Measurements from ENCODE around the gene ZNF3. TPM values are rescaled to one million over a fixed set of nuclear protein-coding genes. Genes with fewer than 3 reads are reported as not detected.
A peak's percentile ranks its signal among the peaks of the same experiment; 100 is the strongest.

Gene ZNF3
- total and polyA plus RNA-seq, 9 of the 15 experiments (the other 6 are each of a cell fraction or from before 2014, with no cell fraction given) = 30.0 to 64.9 (median 51.5) TPM

DNA sequence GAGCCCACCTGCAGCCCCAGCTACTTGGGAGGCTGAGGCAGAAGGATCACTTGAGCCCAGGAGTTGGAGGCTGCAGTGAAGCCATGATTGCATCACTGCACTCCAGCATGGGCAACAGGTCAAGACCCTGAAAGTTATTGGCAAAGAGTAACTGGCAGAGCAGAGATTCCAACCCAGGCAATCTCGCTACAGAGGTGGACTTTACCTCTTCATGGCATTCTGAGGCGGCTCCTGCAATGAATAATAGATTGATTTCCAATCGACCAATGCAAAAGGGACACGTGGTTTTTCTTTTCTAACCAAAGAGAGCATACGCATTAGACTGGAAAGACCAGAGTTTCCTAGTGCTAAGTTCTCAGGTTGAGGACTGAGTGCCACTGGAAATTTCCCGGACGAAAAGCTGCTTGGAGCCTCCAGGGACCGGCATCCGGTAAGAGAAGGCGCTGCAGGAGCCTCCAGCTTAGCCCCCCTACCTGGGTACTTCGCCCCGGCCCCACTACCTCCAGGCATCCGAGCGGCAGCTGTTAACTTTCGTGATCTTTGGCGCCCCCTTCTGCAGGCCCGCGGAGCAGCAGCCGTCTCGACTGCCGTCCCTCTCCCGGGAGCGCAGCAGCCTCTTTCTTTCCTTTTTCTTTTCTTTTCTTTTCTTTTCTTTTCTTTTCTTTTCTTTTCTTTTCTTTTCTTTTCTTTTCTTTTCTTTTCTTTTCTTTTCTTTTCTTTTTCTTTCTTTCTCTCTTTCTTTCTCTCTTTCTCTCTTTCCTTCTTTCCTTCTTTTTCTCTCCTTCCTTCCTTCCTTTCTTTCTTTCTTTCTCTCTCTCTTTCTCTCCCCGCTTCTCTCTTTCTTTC lies 49.3 kb upstream of the ZNF3 start (continued):
- peak; percentile 90 for TF ChIP-seq CEBPB (tag; IDR thresholded peaks at IDR 0.05)
- TF ChIP-seq TGIF2 (CRISPR knock-in tag; IDR thresholded peaks at IDR 0.05) = no peak
- TF ChIP-seq, protein P1, sequence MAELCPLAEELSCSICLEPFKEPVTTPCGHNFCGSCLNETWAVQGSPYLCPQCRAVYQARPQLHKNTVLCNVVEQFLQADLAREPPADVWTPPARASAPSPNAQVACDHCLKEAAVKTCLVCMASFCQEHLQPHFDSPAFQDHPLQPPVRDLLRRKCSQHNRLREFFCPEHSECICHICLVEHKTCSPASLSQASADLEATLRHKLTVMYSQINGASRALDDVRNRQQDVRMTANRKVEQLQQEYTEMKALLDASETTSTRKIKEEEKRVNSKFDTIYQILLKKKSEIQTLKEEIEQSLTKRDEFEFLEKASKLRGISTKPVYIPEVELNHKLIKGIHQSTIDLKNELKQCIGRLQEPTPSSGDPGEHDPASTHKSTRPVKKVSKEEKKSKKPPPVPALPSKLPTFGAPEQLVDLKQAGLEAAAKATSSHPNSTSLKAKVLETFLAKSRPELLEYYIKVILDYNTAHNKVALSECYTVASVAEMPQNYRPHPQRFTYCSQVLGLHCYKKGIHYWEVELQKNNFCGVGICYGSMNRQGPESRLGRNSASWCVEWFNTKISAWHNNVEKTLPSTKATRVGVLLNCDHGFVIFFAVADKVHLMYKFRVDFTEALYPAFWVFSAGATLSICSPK (IDR thresholded peaks at IDR 0.05; ENCODE audit: borderline replicate concordance) = peak; percentile 93; the same call in 1 of the 2 replicates
- no peak for TF ChIP-seq SIN3B (IDR thresholded peaks at IDR 0.05; ENCODE audit: low read depth)
- TF ChIP-seq, protein P2, sequence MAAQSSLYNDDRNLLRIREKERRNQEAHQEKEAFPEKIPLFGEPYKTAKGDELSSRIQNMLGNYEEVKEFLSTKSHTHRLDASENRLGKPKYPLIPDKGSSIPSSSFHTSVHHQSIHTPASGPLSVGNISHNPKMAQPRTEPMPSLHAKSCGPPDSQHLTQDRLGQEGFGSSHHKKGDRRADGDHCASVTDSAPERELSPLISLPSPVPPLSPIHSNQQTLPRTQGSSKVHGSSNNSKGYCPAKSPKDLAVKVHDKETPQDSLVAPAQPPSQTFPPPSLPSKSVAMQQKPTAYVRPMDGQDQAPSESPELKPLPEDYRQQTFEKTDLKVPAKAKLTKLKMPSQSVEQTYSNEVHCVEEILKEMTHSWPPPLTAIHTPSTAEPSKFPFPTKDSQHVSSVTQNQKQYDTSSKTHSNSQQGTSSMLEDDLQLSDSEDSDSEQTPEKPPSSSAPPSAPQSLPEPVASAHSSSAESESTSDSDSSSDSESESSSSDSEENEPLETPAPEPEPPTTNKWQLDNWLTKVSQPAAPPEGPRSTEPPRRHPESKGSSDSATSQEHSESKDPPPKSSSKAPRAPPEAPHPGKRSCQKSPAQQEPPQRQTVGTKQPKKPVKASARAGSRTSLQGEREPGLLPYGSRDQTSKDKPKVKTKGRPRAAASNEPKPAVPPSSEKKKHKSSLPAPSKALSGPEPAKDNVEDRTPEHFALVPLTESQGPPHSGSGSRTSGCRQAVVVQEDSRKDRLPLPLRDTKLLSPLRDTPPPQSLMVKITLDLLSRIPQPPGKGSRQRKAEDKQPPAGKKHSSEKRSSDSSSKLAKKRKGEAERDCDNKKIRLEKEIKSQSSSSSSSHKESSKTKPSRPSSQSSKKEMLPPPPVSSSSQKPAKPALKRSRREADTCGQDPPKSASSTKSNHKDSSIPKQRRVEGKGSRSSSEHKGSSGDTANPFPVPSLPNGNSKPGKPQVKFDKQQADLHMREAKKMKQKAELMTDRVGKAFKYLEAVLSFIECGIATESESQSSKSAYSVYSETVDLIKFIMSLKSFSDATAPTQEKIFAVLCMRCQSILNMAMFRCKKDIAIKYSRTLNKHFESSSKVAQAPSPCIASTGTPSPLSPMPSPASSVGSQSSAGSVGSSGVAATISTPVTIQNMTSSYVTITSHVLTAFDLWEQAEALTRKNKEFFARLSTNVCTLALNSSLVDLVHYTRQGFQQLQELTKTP (IDR thresholded peaks at IDR 0.05; ENCODE audit: low read depth in 1 of 2, partially characterized antibody in 2 of 2) = peak; percentile 44 to 71
- TF ChIP-seq ZBTB7A (IDR thresholded peaks at IDR 0.05; ENCODE audit: borderline replicate concordance, control insufficient read depth, low read depth, low read length) = peak; percentile 88
- TF ChIP-seq MAFF (IDR thresholded peaks at IDR 0.05; ENCODE audit: low read length) = no peak
- TF ChIP-seq, protein P3, sequence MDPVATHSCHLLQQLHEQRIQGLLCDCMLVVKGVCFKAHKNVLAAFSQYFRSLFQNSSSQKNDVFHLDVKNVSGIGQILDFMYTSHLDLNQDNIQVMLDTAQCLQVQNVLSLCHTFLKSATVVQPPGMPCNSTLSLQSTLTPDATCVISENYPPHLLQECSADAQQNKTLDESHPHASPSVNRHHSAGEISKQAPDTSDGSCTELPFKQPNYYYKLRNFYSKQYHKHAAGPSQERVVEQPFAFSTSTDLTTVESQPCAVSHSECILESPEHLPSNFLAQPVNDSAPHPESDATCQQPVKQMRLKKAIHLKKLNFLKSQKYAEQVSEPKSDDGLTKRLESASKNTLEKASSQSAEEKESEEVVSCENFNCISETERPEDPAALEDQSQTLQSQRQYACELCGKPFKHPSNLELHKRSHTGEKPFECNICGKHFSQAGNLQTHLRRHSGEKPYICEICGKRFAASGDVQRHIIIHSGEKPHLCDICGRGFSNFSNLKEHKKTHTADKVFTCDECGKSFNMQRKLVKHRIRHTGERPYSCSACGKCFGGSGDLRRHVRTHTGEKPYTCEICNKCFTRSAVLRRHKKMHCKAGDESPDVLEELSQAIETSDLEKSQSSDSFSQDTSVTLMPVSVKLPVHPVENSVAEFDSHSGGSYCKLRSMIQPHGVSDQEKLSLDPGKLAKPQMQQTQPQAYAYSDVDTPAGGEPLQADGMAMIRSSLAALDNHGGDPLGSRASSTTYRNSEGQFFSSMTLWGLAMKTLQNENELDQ (CRISPR knock-in tag; IDR thresholded peaks at IDR 0.05; ENCODE audit: borderline replicate concordance) = no peak
- TF ChIP-seq, protein P4, sequence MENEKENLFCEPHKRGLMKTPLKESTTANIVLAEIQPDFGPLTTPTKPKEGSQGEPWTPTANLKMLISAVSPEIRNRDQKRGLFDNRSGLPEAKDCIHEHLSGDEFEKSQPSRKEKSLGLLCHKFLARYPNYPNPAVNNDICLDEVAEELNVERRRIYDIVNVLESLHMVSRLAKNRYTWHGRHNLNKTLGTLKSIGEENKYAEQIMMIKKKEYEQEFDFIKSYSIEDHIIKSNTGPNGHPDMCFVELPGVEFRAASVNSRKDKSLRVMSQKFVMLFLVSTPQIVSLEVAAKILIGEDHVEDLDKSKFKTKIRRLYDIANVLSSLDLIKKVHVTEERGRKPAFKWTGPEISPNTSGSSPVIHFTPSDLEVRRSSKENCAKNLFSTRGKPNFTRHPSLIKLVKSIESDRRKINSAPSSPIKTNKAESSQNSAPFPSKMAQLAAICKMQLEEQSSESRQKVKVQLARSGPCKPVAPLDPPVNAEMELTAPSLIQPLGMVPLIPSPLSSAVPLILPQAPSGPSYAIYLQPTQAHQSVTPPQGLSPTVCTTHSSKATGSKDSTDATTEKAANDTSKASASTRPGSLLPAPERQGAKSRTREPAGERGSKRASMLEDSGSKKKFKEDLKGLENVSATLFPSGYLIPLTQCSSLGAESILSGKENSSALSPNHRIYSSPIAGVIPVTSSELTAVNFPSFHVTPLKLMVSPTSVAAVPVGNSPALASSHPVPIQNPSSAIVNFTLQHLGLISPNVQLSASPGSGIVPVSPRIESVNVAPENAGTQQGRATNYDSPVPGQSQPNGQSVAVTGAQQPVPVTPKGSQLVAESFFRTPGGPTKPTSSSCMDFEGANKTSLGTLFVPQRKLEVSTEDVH (IDR thresholded peaks at IDR 0.05; ENCODE audit: low read depth, partially characterized antibody) = peak; percentile 45
- TF ChIP-seq, protein P5, sequence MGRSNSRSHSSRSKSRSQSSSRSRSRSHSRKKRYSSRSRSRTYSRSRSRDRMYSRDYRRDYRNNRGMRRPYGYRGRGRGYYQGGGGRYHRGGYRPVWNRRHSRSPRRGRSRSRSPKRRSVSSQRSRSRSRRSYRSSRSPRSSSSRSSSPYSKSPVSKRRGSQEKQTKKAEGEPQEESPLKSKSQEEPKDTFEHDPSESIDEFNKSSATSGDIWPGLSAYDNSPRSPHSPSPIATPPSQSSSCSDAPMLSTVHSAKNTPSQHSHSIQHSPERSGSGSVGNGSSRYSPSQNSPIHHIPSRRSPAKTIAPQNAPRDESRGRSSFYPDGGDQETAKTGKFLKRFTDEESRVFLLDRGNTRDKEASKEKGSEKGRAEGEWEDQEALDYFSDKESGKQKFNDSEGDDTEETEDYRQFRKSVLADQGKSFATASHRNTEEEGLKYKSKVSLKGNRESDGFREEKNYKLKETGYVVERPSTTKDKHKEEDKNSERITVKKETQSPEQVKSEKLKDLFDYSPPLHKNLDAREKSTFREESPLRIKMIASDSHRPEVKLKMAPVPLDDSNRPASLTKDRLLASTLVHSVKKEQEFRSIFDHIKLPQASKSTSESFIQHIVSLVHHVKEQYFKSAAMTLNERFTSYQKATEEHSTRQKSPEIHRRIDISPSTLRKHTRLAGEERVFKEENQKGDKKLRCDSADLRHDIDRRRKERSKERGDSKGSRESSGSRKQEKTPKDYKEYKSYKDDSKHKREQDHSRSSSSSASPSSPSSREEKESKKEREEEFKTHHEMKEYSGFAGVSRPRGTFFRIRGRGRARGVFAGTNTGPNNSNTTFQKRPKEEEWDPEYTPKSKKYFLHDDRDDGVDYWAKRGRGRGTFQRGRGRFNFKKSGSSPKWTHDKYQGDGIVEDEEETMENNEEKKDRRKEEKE (IDR thresholded peaks at IDR 0.05; ENCODE audit: borderline replicate concordance in 1 of 2, control insufficient read depth in 1 of 2, low read depth in 2 of 2, low read length in 1 of 2) = 0 out of 4 replicates have a peak, but pooled peaks of 1 of the 2 experiments have one; percentile 38
